Coronary artery (tissue), 2 donors: ENCODE data around the gene OPN4.
A peak's percentile ranks its signal among the peaks of the same experiment; 100 is the strongest.

Experiments used
- DNase-seq: peaks from one replicate; pipeline ENCODE4 v3.0.0-alpha.2; 2017; ENCODE audit warnings: low spot score
- H3K27ac ChIP-seq, 2 donors: fragments of 200-600 bp; sonication (generic); one replicate each; pipeline ENCODE4 v1.5.1; 2016 to 2019
- H3K4me3 ChIP-seq: fragments of 200-600 bp; sonication (generic); 2 replicates; pipeline ENCODE4 v1.5.1; 2016; ENCODE audit warnings: mild to moderate bottlenecking, moderate library complexity
- CTCF ChIP-seq: fragments of 200-600 bp; sonication (generic); IDR thresholded peaks from one replicate; pipeline ENCODE4 v1.5.1; 2019; ENCODE audit warnings: antibody characterized with exemption

OPN4 gene

DNA sequence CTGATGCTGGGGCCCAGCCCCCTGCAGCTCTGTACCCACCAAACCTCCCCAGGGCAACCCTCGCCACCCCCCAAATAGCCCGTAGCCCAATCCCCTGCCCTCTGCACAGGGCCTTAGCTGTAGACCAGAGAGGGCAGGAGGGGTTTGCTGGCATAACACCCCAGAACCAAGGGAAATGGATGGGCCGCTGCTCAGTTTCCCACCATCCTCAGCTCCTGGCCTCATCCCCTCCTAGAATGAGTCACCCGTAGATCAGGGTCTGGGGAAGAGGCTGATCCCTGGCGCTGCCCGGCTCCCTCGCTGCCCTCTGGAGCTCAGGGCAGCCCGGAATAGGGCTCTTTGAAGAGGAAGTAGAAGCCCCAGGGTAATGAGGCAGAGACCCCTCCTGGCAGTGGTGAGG is 45.2 kb downstream of the OPN4 start:
- Histone ChIP-seq H3K27ac (peak overlapping the region in 1 of 2 donors; percentile 48), H3K4me3 (no peak overlapping the region)
- TF ChIP-seq CTCF = no peak
- no peak for DNase-seq

DNA sequence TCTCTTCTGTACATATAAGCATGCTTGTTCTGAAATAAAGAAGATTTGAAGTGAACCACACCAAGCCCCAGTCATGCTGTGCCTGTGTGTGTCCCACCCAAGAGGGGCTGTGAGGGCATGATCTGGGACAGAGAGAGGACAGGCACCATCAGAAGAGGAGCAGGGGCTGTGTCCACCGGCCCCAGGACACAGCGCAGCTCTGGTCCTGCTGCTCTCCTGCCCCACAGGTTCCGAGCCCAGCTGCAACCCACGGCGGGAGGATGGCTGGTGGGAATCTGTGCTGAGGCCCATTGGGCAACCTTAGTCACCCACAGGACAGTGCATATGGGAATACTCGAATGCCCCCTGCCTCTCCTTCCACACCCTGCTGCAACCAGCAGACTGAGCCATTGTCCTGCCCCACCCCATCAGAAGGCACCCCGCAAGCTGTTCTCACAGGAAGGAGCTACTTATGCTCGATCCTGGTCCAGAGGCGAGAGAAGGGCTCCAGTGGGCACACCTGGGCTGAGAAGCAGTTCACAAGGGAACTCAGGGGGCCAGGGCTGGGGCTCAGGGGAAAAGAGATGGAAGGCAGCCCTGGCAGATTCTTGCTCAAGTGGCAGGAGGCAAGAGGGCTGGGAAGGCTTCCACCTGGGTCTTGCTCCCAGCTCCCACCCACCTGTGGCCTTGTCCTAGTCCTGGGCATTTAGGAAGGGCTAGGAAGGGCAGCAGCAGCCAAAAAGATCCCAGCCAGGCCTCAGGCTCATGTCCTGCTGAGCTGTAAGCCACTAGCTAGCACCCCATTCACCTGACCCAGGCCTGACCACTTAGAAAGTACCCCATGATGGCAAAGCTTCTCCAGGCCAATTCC is 45.9 kb downstream of the OPN4 start:
- no peak overlapping the region for H3K4me3 ChIP-seq
- DNase-seq = no peak
- TF ChIP-seq CTCF = no peak
- H3K27ac ChIP-seq = peak overlapping the region in 1 of 2 donors; percentile 32

GRCh38 chr10:86700851-86701617 is 46.7 kb downstream of the OPN4 start:
- DNase-seq = no peak
- TF ChIP-seq CTCF = no peak
- Histone ChIP-seq H3K27ac (no peak overlapping the region), H3K4me3 (no peak overlapping the region)

- no peak for TF ChIP-seq CTCF
- H3K27ac ChIP-seq = no peak overlapping the region
- no peak for DNase-seq
- no peak overlapping the region for H3K4me3 ChIP-seq
Observed at GRCh38 chr10:86703176-86703575, 48.8 kb downstream of the OPN4 start.

DNA sequence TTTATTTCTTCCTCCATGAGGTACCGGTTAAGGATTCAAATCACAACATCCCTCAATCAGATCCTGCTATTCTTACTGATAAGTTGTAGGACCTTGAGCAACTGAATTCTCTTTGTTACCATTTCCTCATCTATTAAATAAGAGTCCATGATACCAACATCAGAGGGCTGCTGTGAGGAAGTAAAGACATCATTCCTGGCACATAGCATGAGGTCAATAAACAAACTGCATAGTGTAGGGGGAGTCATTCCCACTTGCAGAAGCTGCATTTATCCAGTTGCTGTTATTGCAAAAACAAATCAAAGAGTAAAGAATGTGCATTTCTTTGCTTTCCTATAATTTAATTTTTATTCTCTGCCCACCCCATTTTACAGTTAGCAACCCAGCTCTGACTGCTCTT is 50.8 kb downstream of the OPN4 start:
- DNase-seq = no peak
- Histone ChIP-seq H3K4me3 (no peak overlapping the region), H3K27ac (no peak overlapping the region)
- no peak for TF ChIP-seq CTCF

GRCh38 chr10:86705905-86706304 is 51.6 kb downstream of the OPN4 start:
- TF ChIP-seq CTCF = no peak
- Histone ChIP-seq H3K4me3 (no peak overlapping the region), H3K27ac (no peak overlapping the region)
- DNase-seq = no peak
